HG03196 (cell line): ENCODE results near the gene SDK1.

Source experiments
- ATAC-seq: cut with Tn5 transposase; IDR thresholded peaks from one replicate; pipeline ENCODE4 v1.9.1; 2021; ENCODE audit not compliant: unreplicated experiment

The SDK1 gene

GRCh38 chr7:4028221-4028620 lies 727.2 kb downstream of the SDK1 start:
- no peak for ATAC-seq

- no peak for ATAC-seq
Measured at GRCh38 chr7:4029941-4030340, 728.9 kb downstream of the SDK1 start.

- no peak for ATAC-seq
Measured at GRCh38 chr7:4030346-4030950, 729.4 kb downstream of the SDK1 start.

- no peak for ATAC-seq
Measured at GRCh38 chr7:4033996-4034395, 732.9 kb downstream of the SDK1 start.

GRCh38 chr7:4037308-4037707 lies 736.3 kb downstream of the SDK1 start:
- ATAC-seq: no peak

- ATAC-seq: no peak
Measured at GRCh38 chr7:4037877-4038276, 736.8 kb downstream of the SDK1 start.

- no peak for ATAC-seq
Measured at GRCh38 chr7:4040109-4040928, 739.3 kb downstream of the SDK1 start.

- ATAC-seq: no peak
Measured at GRCh38 chr7:4042402-4043045, 741.5 kb downstream of the SDK1 start.

GRCh38 chr7:4043988-4044387 lies 742.9 kb downstream of the SDK1 start:
- no peak for ATAC-seq

GRCh38 chr7:4045450-4045849 lies 744.4 kb downstream of the SDK1 start:
- no peak for ATAC-seq

GRCh38 chr7:4045975-4046374 lies 744.9 kb downstream of the SDK1 start:
- no peak for ATAC-seq

- ATAC-seq: no peak
Measured at GRCh38 chr7:4048336-4048735, 747.3 kb downstream of the SDK1 start.

GRCh38 chr7:4049202-4049601 lies 748.1 kb downstream of the SDK1 start:
- ATAC-seq: no peak

GRCh38 chr7:4050126-4050660 lies 749.1 kb downstream of the SDK1 start:
- no peak for ATAC-seq

- no peak for ATAC-seq
Measured at GRCh38 chr7:4051696-4052095, 750.6 kb downstream of the SDK1 start.

GRCh38 chr7:4052130-4052529 lies 751.1 kb downstream of the SDK1 start:
- ATAC-seq: no peak

GRCh38 chr7:4054158-4054557 lies 753.1 kb downstream of the SDK1 start:
- ATAC-seq: no peak

- ATAC-seq: no peak
Measured at GRCh38 chr7:4056552-4057288, 755.7 kb downstream of the SDK1 start.

GRCh38 chr7:4057289-4057616 lies 756.2 kb downstream of the SDK1 start:
- ATAC-seq: no peak

- ATAC-seq: no peak
Measured at GRCh38 chr7:4058158-4058557, 757.1 kb downstream of the SDK1 start.

- ATAC-seq: no peak
Measured at GRCh38 chr7:4065190-4065589, 764.1 kb downstream of the SDK1 start.
